Neutrophil (primary cell): ENCODE measurements around the gene CEP104.

Experiments used
- H3K27ac ChIP-seq: fragments of 200-600 bp; sonication (generic); 2 replicates; pipeline ENCODE4 v1.5.1; 2016; ENCODE audit warnings: mild to moderate bottlenecking, moderate library complexity
- H3K27me3 ChIP-seq: fragments of 200-600 bp; sonication (generic); 2 replicates; pipeline ENCODE4 v1.6.0; 2016; ENCODE audit warnings: mild to moderate bottlenecking
- H3K36me3 ChIP-seq: fragments of 200-600 bp; sonication (generic); 2 replicates; pipeline ENCODE4 v1.5.1; 2017
- H3K4me1 ChIP-seq, 2 experiments: fragments of 200-600 bp in 1 of 2; sonication (generic) in 1 of 2; 1 replicate in 1 of 2; 2 replicates in 1 of 2; pipeline versions ENCODE4 v1.5.1 to v1.6.1; 2013 to 2016; ENCODE audit warnings: low read depth in 1 of 2, low read length in 1 of 2, mild to moderate bottlenecking in 1 of 2, moderate library complexity in 1 of 2; ENCODE audit not compliant: control insufficient read depth in 1 of 2, insufficient read depth in 1 of 2
- H3K4me3 ChIP-seq, 2 experiments: fragments of 200-600 bp in 1 of 2; sonication (generic) in 1 of 2; 1 replicate in 1 of 2; 2 replicates in 1 of 2; pipeline ENCODE4 v1.5.1; 2013 to 2016; ENCODE audit warnings: low read depth in 1 of 2, low read length in 1 of 2, mild to moderate bottlenecking in 1 of 2, moderate library complexity in 1 of 2
- H3K9me3 ChIP-seq: fragments of 200-600 bp; sonication (generic); 2 replicates; pipeline ENCODE4 v1.5.1; 2016
- CTCF ChIP-seq: fragments of 200-600 bp; sonication (generic); IDR thresholded peaks from 2 replicates; pipeline ENCODE4 v1.5.1; 2016; ENCODE audit warnings: antibody characterized with exemption

CEP104 gene

GRCh38 chr1:3904006-3904842 lies 47.2 kb upstream of the CEP104 start:
- no peaks in the 10 kb centered on the region for H3K36me3 ChIP-seq
- H3K9me3 ChIP-seq = no peaks in the 10 kb centered on the region
- H3K27me3 ChIP-seq = no peaks in the 10 kb centered on the region
- TF ChIP-seq CTCF = no peak
- H3K4me1 ChIP-seq = peaks cover 10 to 17% of the 10 kb centered on the region in 2 experiments
- H3K27ac ChIP-seq = no peak overlapping the region
- no peak overlapping the region for H3K4me3 ChIP-seq

- Histone ChIP-seq H3K4me3 (no peak overlapping the region), H3K9me3 (no peaks in the 10 kb centered on the region), H3K27ac (no peak overlapping the region), H3K4me1 (peaks cover 18 to 19% of the 10 kb centered on the region in 2 experiments), H3K36me3 (no peaks in the 10 kb centered on the region), H3K27me3 (no peaks in the 10 kb centered on the region)
- no peak for TF ChIP-seq CTCF
Measured at GRCh38 chr1:3903141-3904005, 46.4 kb upstream of the CEP104 start.

GRCh38 chr1:3902571-3903091 lies 45.6 kb upstream of the CEP104 start:
- no peaks in the 10 kb centered on the region for H3K9me3 ChIP-seq
- no peak overlapping the region for H3K4me3 ChIP-seq
- TF ChIP-seq CTCF = no peak
- peaks cover 18 to 19% of the 10 kb centered on the region in 2 experiments for H3K4me1 ChIP-seq
- H3K36me3 ChIP-seq = no peaks in the 10 kb centered on the region
- H3K27ac ChIP-seq = no peak overlapping the region
- no peaks in the 10 kb centered on the region for H3K27me3 ChIP-seq

GRCh38 chr1:3902111-3902511 lies 45.1 kb upstream of the CEP104 start:
- Histone ChIP-seq H3K4me1 (peaks cover 18 to 19% of the 10 kb centered on the region in 2 experiments), H3K27ac (no peak overlapping the region), H3K27me3 (no peaks in the 10 kb centered on the region), H3K9me3 (no peaks in the 10 kb centered on the region), H3K4me3 (no peak overlapping the region), H3K36me3 (no peaks in the 10 kb centered on the region)
- no peak for TF ChIP-seq CTCF

- Histone ChIP-seq H3K9me3 (no peaks in the 10 kb centered on the region), H3K27me3 (no peaks in the 10 kb centered on the region), H3K36me3 (no peaks in the 10 kb centered on the region), H3K4me3 (peak overlapping the region; percentile 74 to 100), H3K4me1 (peaks cover 18 to 19% of the 10 kb centered on the region in 2 experiments), H3K27ac (peak overlapping the region; percentile 97)
- TF ChIP-seq CTCF = peak; percentile 44
Measured at GRCh38 chr1:3900969-3901529, 44.0 kb upstream of the CEP104 start.
